Measurements from ENCODE around the gene CENPF. TPM values are rescaled to one million over a fixed set of nuclear protein-coding genes. Genes with fewer than 3 reads are reported as not detected.

The CENPF gene
- total RNA-seq, 3 donors from 2014 or later (not counting 1 experiment from before 2014, with no cell fraction given), result 3.8 to 6.6 (median 4.0) TPM

GRCh38 chr1:214615109-214615508 is 12.1 kb downstream of the CENPF start:
- Mint-ChIP-seq H3K27ac (no peak overlapping the region), H3K4me1 (peaks cover 4 to 5% of the 10 kb centered on the region in 2 donors), H3K36me3 (no peaks in the 10 kb centered on the region), H3K27me3 (ENCODE audit: low read depth in 2 of 2) (no peaks in the 10 kb centered on the region), H3K4me3 (no peak overlapping the region), H3K9me3 (no peaks in the 10 kb centered on the region)
- Histone ChIP-seq H3K27ac (ENCODE audit: low read length) (no peak overlapping the region), H3K4me3 (ENCODE audit: low read length) (no peak overlapping the region), H3K36me3 (ENCODE audit: control insufficient read depth, insufficient read depth, low read length) (no peaks in the 10 kb centered on the region), H3K27me3 (ENCODE audit: control insufficient read depth, insufficient read depth, low read length) (no peaks in the 10 kb centered on the region), H3K9me3 (ENCODE audit: control insufficient read depth, insufficient read depth, low read length) (no peaks in the 10 kb centered on the region), H3K4me1 (ENCODE audit: control insufficient read depth, insufficient read depth, low read length) (peaks cover 4% of the 10 kb centered on the region)
- WGBS (ENCODE audit: insufficient coverage), result over 99% methylated on average over 3 of the region's 6 CpGs
- ATAC-seq (no peak), DNase-seq (no peak)
- intact Hi-C loops (cut with micrococcal nuclease), result no loop called here
- TF ChIP-seq CTCF (IDR thresholded peaks at IDR 0.05), result no peak

- Histone ChIP-seq H3K4me3 (ENCODE audit: low read length) (no peak overlapping the region), H3K36me3 (ENCODE audit: control insufficient read depth, insufficient read depth, low read length) (no peaks in the 10 kb centered on the region), H3K27ac (ENCODE audit: low read length) (no peak overlapping the region), H3K4me1 (ENCODE audit: control insufficient read depth, insufficient read depth, low read length) (peaks cover 4% of the 10 kb centered on the region), H3K9me3 (ENCODE audit: control insufficient read depth, insufficient read depth, low read length) (no peaks in the 10 kb centered on the region), H3K27me3 (ENCODE audit: control insufficient read depth, insufficient read depth, low read length) (no peaks in the 10 kb centered on the region)
- ATAC-seq (no peak), DNase-seq (no peak)
- 90% methylated on average over 1 of the region's 3 CpGs for WGBS (ENCODE audit: insufficient coverage)
- Mint-ChIP-seq H3K4me1 (peaks cover 4 to 5% of the 10 kb centered on the region in 2 donors), H3K4me3 (no peak overlapping the region), H3K36me3 (no peaks in the 10 kb centered on the region), H3K27me3 (ENCODE audit: low read depth in 2 of 2) (no peaks in the 10 kb centered on the region), H3K9me3 (no peaks in the 10 kb centered on the region), H3K27ac (no peak overlapping the region)
- intact Hi-C loops (cut with micrococcal nuclease), result no loop called here
- no peak for TF ChIP-seq CTCF (IDR thresholded peaks at IDR 0.05)
Measured at GRCh38 chr1:214615871-214616270, 12.9 kb downstream of the CENPF start.

GRCh38 chr1:214617246-214617645 is 14.3 kb downstream of the CENPF start:
- intact Hi-C loops (cut with micrococcal nuclease), result no loop called here
- Mint-ChIP-seq H3K9me3 (no peaks in the 10 kb centered on the region), H3K4me1 (peaks cover 4 to 5% of the 10 kb centered on the region in 2 donors), H3K4me3 (peak overlapping the region; percentile 30), H3K27me3 (ENCODE audit: low read depth in 2 of 2) (no peaks in the 10 kb centered on the region), H3K36me3 (no peaks in the 10 kb centered on the region), H3K27ac (no peak overlapping the region)
- H3K4me1 ChIP-seq (ENCODE audit: control insufficient read depth, insufficient read depth, low read length), result peaks cover 4% of the 10 kb centered on the region
- no peak for DNase-seq
- ATAC-seq, result no peak
- H3K27ac ChIP-seq (ENCODE audit: low read length), result no peak overlapping the region
- no peak for TF ChIP-seq CTCF (IDR thresholded peaks at IDR 0.05)
- H3K27me3 ChIP-seq (ENCODE audit: control insufficient read depth, insufficient read depth, low read length), result no peaks in the 10 kb centered on the region
- no peaks in the 10 kb centered on the region for H3K9me3 ChIP-seq (ENCODE audit: control insufficient read depth, insufficient read depth, low read length)
- no peaks in the 10 kb centered on the region for H3K36me3 ChIP-seq (ENCODE audit: control insufficient read depth, insufficient read depth, low read length)
- no peak overlapping the region for H3K4me3 ChIP-seq (ENCODE audit: low read length)
- WGBS (ENCODE audit: insufficient coverage), result 68% methylated on average over 4 of the region's 4 CpGs

- no peak overlapping the region for H3K27ac ChIP-seq (ENCODE audit: low read length)
- no peak for TF ChIP-seq CTCF (IDR thresholded peaks at IDR 0.05)
- no peaks in the 10 kb centered on the region for H3K27me3 ChIP-seq (ENCODE audit: control insufficient read depth, insufficient read depth, low read length)
- Mint-ChIP-seq H3K4me1 (peaks cover 4 to 5% of the 10 kb centered on the region in 2 donors), H3K27me3 (ENCODE audit: low read depth in 2 of 2) (no peaks in the 10 kb centered on the region), H3K36me3 (no peaks in the 10 kb centered on the region), H3K4me3 (no peak overlapping the region), H3K9me3 (no peaks in the 10 kb centered on the region), H3K27ac (no peak overlapping the region)
- H3K4me3 ChIP-seq (ENCODE audit: low read length), result no peak overlapping the region
- DNase-seq (no peak), ATAC-seq (no peak)
- peaks cover 4% of the 10 kb centered on the region for H3K4me1 ChIP-seq (ENCODE audit: control insufficient read depth, insufficient read depth, low read length)
- H3K36me3 ChIP-seq (ENCODE audit: control insufficient read depth, insufficient read depth, low read length), result no peaks in the 10 kb centered on the region
- 100% methylated on average over 4 of the region's 6 CpGs for WGBS (ENCODE audit: insufficient coverage)
- no peaks in the 10 kb centered on the region for H3K9me3 ChIP-seq (ENCODE audit: control insufficient read depth, insufficient read depth, low read length)
- intact Hi-C loops (cut with micrococcal nuclease), result no loop called here
Measured at GRCh38 chr1:214617843-214618242, 14.8 kb downstream of the CENPF start.

Data from natural killer cell (primary cell).